Myocyte (in vitro differentiated cells): ENCODE data around the gene KDM8. TPM values are rescaled to one million over a fixed set of nuclear protein-coding genes. Genes with fewer than 3 reads are reported as not detected.
"Not testable (repeated sequence)": the region's sequence is repeated elsewhere in the genome, so short reads cannot be mapped to it uniquely, and the experiment has no call there.

ENCODE experiments used
- DNase-seq: peaks from one replicate; pipeline ENCODE4 v3.0.0-alpha.2; 2012; ENCODE audit warnings: low read depth
- total RNA-seq: library from RNA; depleted of rRNA; stranded (reverse); fragments of >200 nt; gene quantifications from 2 replicates; pipeline ENCODE4 v1.2.3, GENCODE V29; 2014

The KDM8 gene
- total RNA-seq, 1 donor from 2014 or later, result 4.3 TPM

- no peak for DNase-seq
These were observed 38.3 kb downstream of the KDM8 start for GRCh38 chr16:27241658-27242057.

GRCh38 chr16:27242398-27242797 lies 39.1 kb downstream of the KDM8 start:
- DNase-seq, result no peak

- DNase-seq, result peak; percentile 83
These were observed 39.7 kb downstream of the KDM8 start for GRCh38 chr16:27242868-27243590.

GRCh38 chr16:27243725-27244362 lies 40.5 kb downstream of the KDM8 start:
- no peak for DNase-seq

GRCh38 chr16:27244363-27244755 lies 41.0 kb downstream of the KDM8 start:
- DNase-seq, result no peak

GRCh38 chr16:27245276-27246172 lies 42.2 kb downstream of the KDM8 start:
- peak; percentile 45 for DNase-seq

- DNase-seq, result no peak
These were observed 43.1 kb downstream of the KDM8 start for GRCh38 chr16:27246439-27246838.

GRCh38 chr16:27247076-27247475 lies 43.8 kb downstream of the KDM8 start:
- DNase-seq, result not testable (repeated sequence)

- DNase-seq, result no peak
These were observed 44.7 kb downstream of the KDM8 start for GRCh38 chr16:27248036-27248435.

- DNase-seq, result not testable (repeated sequence)
These were observed 45.6 kb downstream of the KDM8 start for GRCh38 chr16:27248886-27249285.

- DNase-seq, result no peak
These were observed 48.3 kb downstream of the KDM8 start for GRCh38 chr16:27251541-27252205.

- no peak for DNase-seq
These were observed 48.9 kb downstream of the KDM8 start for GRCh38 chr16:27252206-27252585.

- peak; percentile 83 for DNase-seq
These were observed 50.2 kb downstream of the KDM8 start for GRCh38 chr16:27253526-27253930.

GRCh38 chr16:27254262-27254811 lies 51.0 kb downstream of the KDM8 start:
- no peak for DNase-seq

- DNase-seq, result no peak
These were observed 53.5 kb downstream of the KDM8 start for GRCh38 chr16:27256861-27257260.

- no peak for DNase-seq
These were observed 53.9 kb downstream of the KDM8 start for GRCh38 chr16:27257271-27257670.

- DNase-seq, result no peak
These were observed 55.0 kb downstream of the KDM8 start for GRCh38 chr16:27258241-27258734.

GRCh38 chr16:27259710-27260109 lies 56.4 kb downstream of the KDM8 start:
- no peak for DNase-seq

- not testable (repeated sequence) for DNase-seq
These were observed 59.6 kb downstream of the KDM8 start for GRCh38 chr16:27262904-27263423.

GRCh38 chr16:27264151-27264550 lies 60.8 kb downstream of the KDM8 start:
- DNase-seq, result no peak

GRCh38 chr16:27265982-27266381 lies 62.7 kb downstream of the KDM8 start:
- DNase-seq, result no peak
